Type B pancreatic cell (in vitro differentiated cells): ENCODE results near the gene TMEM184B. TPM values are rescaled to one million over a fixed set of nuclear protein-coding genes. Genes with fewer than 3 reads are reported as not detected.
A peak's percentile ranks its signal among the peaks of the same experiment; 100 is the strongest.

Experiments used
- DNase-seq: peaks from one replicate; pipeline ENCODE4 v3.0.0; 2021; ENCODE audit warnings: mixed read lengths; ENCODE audit not compliant: unreplicated experiment; ENCODE audit errors: extremely low spot score
- H3K27ac Mint-ChIP-seq: 2 replicates; pipeline ENCODE4 v1.8.0; 2021; ENCODE audit warnings: mild to moderate bottlenecking, mixed read lengths
- H3K27me3 Mint-ChIP-seq: 2 replicates; pipeline ENCODE4 v1.8.0; 2021; ENCODE audit warnings: mixed read lengths
- H3K36me3 Mint-ChIP-seq: 2 replicates; pipeline ENCODE4 v1.8.0; 2021; ENCODE audit warnings: mixed read lengths
- H3K4me1 Mint-ChIP-seq: one replicate; pipeline ENCODE4 v1.8.0; 2021; ENCODE audit warnings: mixed read lengths; ENCODE audit not compliant: unreplicated experiment
- H3K4me3 Mint-ChIP-seq: 2 replicates; pipeline ENCODE4 v1.8.0; 2021; ENCODE audit warnings: mild to moderate bottlenecking, mixed read lengths
- H3K9me3 Mint-ChIP-seq: 2 replicates; pipeline ENCODE4 v1.8.0; 2021; ENCODE audit warnings: mixed read lengths
- long read RNA-seq: library from polyadenylated mRNA; unstranded; transcript quantifications from one replicate; pipeline ENCODE4 v2.0.0, GENCODE V29; 2020
- total RNA-seq: library from RNA; stranded (reverse); gene quantifications from 2 replicates; pipeline ENCODE4 v1.2.1, GENCODE V29; 2021; ENCODE audit warnings: low replicate concordance
- TF ChIP-seq, protein P1 (sequence below): fragments of 200-600 bp; sonication (generic); conservative IDR thresholded peaks from 2 replicates; pipeline ENCODE4 v1.5.0; 2021; ENCODE audit warnings: antibody characterized with exemption, mild to moderate bottlenecking

The TMEM184B gene
- total RNA-seq, result 66.7 and 83.3 TPM in 2 replicates
- long read RNA-seq, full-length matches to known transcripts, result 3 of 6 reads
- long read RNA-seq, partial matches to known transcripts, result 1 of 6 reads
- long read RNA-seq, other reads (novel, unspliced or antisense), result 2 of 6 reads

DNA sequence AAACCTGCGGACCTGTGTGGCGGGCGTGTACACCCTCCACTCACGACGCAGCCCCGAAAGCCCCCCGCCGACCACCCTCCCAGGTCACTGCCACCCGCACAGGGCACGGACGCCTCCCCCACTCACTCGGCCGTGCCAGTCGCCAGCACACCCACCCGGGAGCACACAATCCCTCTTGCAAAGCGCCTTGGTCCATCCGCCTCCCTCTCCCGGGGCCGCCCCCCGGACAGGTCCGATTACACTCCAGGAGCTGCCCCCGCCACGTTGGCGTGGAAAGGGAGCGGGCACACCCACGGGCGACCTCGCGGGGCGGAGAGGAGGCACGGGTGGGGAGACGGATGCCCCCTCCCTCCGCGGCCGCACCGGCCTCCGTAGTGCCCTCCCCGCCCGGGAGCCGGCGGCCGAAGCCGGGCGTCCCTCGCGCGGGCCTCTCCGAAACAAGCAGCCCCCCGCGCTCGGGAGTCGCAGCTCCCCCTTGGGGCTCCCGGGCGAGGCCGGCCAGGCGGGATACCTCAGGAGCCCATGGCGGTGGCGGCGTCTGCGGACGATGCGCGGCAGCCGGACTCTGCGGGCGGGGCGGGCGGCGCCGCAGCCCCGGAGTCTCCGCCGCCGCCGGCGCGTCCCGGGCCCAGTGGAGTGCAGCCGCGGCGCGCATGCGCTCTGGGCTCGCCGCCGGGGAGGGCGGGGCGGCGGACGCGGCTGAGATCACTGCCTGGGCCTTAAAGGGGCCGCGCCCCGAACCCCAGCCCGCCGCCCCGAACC, at the start of gene TMEM184B:
TMEM184B (minus strand) TSS at position 638 of the 762 bp plus-strand sequence. CDS start 25,049 bp downstream, outside the sequence.
- peaks cover 46% of the 10 kb centered on the region for H3K4me1 Mint-ChIP-seq
- peak; percentile 88 for DNase-seq
- no peaks in the 10 kb centered on the region for H3K9me3 Mint-ChIP-seq
- H3K4me3 Mint-ChIP-seq, result peak within 1 kb of the TSS; percentile 97
- TF ChIP-seq, protein P1, sequence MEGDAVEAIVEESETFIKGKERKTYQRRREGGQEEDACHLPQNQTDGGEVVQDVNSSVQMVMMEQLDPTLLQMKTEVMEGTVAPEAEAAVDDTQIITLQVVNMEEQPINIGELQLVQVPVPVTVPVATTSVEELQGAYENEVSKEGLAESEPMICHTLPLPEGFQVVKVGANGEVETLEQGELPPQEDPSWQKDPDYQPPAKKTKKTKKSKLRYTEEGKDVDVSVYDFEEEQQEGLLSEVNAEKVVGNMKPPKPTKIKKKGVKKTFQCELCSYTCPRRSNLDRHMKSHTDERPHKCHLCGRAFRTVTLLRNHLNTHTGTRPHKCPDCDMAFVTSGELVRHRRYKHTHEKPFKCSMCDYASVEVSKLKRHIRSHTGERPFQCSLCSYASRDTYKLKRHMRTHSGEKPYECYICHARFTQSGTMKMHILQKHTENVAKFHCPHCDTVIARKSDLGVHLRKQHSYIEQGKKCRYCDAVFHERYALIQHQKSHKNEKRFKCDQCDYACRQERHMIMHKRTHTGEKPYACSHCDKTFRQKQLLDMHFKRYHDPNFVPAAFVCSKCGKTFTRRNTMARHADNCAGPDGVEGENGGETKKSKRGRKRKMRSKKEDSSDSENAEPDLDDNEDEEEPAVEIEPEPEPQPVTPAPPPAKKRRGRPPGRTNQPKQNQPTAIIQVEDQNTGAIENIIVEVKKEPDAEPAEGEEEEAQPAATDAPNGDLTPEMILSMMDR, result no peak
- H3K36me3 Mint-ChIP-seq, result no peaks in the 10 kb centered on the region
- peak within 1 kb of the TSS; percentile 97 for H3K27ac Mint-ChIP-seq
- H3K27me3 Mint-ChIP-seq, result no peaks in the 10 kb centered on the region

DNA sequence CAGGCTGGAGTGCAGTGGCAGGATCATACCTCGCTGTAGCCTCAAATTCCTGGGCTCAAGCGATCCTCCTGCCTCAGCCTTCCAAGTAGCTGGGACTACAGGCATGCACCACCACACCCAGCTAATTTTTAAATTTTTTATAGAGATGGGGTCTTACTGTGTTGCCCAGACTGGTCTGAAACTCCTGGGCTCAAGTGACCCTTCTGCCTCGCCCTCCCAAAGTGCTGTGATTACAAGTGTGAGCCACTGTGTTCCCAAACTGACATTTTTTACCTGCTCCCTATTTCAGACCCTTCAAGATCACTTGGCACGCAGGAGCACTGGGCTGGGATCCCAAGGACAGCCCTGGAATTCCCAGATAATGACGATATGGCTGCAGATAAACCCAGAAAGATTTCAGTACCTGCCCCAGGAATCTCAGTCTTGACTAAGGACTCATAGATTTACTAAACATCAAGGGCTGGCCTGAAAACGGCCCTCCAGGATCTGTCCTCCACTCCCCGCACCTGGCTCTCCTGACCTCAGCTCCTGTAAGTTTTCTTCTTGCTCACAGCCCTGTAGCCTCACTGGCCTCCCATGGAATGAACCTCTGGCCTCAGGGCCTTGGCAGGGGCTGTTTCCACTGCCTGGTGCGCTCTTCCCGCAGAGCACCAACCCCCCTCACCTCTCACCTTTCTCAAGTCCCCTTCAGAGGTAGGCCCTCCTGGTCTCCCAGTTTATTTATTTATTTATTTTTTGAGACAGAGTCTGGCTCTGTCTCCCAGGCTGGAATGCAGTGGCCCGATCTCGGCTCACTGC, 48.0 kb upstream of the TMEM184B start:
- TF ChIP-seq, protein P1, result no peak
- Mint-ChIP-seq H3K27me3 (no peaks in the 10 kb centered on the region), H3K36me3 (no peaks in the 10 kb centered on the region), H3K4me1 (peaks cover 12% of the 10 kb centered on the region), H3K9me3 (no peaks in the 10 kb centered on the region), H3K4me3 (no peak overlapping the region), H3K27ac (peak overlapping the region; percentile 71)
- no peak for DNase-seq

DNA sequence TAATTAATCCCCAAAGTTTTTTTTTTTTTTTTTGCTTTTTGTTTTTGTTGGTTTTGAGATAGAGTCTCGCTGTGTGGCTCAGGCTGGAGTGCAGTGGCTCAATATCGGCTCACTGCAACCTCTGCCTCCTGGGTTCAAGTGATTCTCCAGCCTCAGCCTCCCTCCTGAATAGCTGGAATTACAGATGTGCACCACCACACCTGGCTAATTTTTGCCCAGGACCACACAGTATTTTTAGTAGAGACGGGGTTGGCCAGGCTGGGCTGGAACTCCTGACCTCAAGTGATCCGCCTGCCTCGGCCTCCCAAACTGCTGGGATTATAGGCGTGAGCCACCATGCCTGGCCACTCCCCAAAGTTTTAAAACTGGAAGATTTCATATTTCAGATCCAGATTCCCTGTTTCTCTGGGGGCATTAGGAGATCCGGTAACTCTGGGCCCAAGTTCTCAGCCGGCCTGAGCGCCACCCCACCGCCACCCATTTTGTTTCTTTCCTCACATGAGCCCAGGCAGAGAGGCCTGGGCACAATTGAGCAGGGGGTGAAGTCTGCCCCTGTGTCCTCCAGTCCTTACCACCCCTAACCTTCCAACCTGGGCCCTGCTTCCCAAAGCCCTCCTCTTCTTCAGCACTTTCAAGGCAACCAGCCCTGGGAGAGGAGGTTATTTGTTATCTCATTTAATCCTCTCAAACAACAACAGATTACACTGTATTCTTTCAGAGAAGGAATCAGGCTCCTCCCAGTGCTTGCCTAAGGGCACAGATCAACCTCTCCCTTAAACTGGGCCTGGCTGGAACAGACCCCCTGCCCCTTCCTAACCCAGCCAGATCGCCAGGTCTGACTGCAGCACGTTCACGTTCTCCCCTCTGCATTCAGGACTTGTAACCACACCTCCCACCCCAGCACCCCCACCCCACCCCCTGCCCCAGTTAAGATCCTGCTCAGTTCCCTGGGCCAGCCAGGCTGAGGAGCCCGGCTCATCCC, 46.3 kb upstream of the TMEM184B start:
- no peaks in the 10 kb centered on the region for H3K36me3 Mint-ChIP-seq
- no peaks in the 10 kb centered on the region for H3K27me3 Mint-ChIP-seq
- no peak for DNase-seq
- no peaks in the 10 kb centered on the region for H3K9me3 Mint-ChIP-seq
- TF ChIP-seq, protein P1, result no peak
- peak overlapping the region; percentile 100 for H3K27ac Mint-ChIP-seq
- H3K4me3 Mint-ChIP-seq, result peak overlapping the region; percentile 87
- H3K4me1 Mint-ChIP-seq, result peaks cover 28% of the 10 kb centered on the region

DNA sequence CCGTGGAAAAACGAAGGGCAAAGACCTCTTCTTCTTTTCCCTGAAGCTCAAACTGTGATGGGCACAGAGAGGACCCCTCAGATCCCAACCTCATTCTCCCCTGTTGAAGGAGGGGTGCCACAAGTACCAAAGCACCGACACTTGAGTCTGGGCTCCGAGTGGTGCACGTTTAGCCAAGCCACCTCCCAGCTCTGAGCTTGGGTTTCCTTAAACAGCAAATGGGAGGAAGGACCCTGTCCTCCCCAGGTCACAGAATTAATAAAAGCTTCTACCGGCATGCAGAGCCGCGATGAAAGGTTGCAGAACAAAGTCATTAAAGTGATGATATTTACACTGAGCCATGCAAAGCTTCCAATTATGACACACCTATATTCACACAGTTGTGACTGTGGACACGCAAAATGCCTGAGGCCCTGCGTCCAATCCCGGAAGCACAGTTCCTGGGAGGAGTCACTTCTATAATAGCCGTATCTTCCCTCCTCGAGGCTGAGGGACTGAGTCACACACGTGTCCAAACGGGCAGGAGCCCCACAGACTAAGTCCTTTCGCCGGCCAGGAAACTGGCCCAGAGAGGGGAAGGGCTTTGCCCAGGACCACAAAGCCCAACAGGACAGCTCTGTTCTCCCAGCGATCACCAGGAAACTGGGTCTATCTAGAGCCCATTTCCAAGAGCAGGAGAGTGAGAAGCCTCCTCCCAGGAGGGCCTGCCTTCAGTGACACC, 45.3 kb upstream of the TMEM184B start:
- TF ChIP-seq, protein P1, result no peak
- DNase-seq, result no peak
- peak overlapping the region; percentile 100 for H3K27ac Mint-ChIP-seq
- H3K36me3 Mint-ChIP-seq, result peaks cover 2% of the 10 kb centered on the region
- H3K4me1 Mint-ChIP-seq, result peaks cover 34% of the 10 kb centered on the region
- H3K4me3 Mint-ChIP-seq, result peak overlapping the region; percentile 87
- H3K27me3 Mint-ChIP-seq, result no peaks in the 10 kb centered on the region
- no peaks in the 10 kb centered on the region for H3K9me3 Mint-ChIP-seq
